Erythroblast (primary cell): ENCODE results near the gene CSK.

Experiments
- GATA1 ChIP-seq: IDR thresholded peaks from 2 replicates; pipeline ENCODE4 v1.6.1; 2011; ENCODE audit warnings: low read depth, mild to moderate bottlenecking, control low read depth, low read length, moderate library complexity
- POLR2A ChIP-seq: IDR thresholded peaks from 2 replicates; pipeline ENCODE4 v1.6.1; 2011; ENCODE audit warnings: mild to moderate bottlenecking, low read length

- TF ChIP-seq POLR2A (no peak), GATA1 (no peak)
Observed at GRCh38 chr15:74776821-74777768, 4.8 kb upstream of the CSK start.
